HG02678 (cell line): ENCODE data around the gene UST.
A peak's percentile ranks its signal among the peaks of the same experiment; 100 is the strongest.
"Not testable (repeated sequence)": the region's sequence is repeated elsewhere in the genome, so short reads cannot be mapped to it uniquely, and the experiment has no call there.

ENCODE experiments used
- ATAC-seq: cut with Tn5 transposase; IDR thresholded peaks from one replicate; pipeline ENCODE4 v1.9.1; 2021; ENCODE audit warnings: mild to moderate bottlenecking, moderate library complexity; ENCODE audit not compliant: unreplicated experiment

Gene UST

GRCh38 chr6:148830614-148831013 is 83.8 kb downstream of the UST start:
- no peak for ATAC-seq

- peak; percentile 70 for ATAC-seq
Observed at GRCh38 chr6:148831064-148831463, 84.2 kb downstream of the UST start.

GRCh38 chr6:148831531-148831930 is 84.7 kb downstream of the UST start:
- ATAC-seq, result no peak

- no peak for ATAC-seq
Observed at GRCh38 chr6:148835920-148836441, 89.2 kb downstream of the UST start.

- ATAC-seq, result no peak
Observed at GRCh38 chr6:148836751-148837150, 89.9 kb downstream of the UST start.

GRCh38 chr6:148837941-148838340 is 91.1 kb downstream of the UST start:
- ATAC-seq, result no peak

GRCh38 chr6:148839044-148839443 is 92.2 kb downstream of the UST start:
- no peak for ATAC-seq

GRCh38 chr6:148840256-148840655 is 93.4 kb downstream of the UST start:
- ATAC-seq, result no peak

GRCh38 chr6:148842296-148843019 is 95.6 kb downstream of the UST start:
- ATAC-seq, result no peak

GRCh38 chr6:148845464-148845863 is 98.6 kb downstream of the UST start:
- ATAC-seq, result no peak

- ATAC-seq, result no peak
Observed at GRCh38 chr6:148846778-148847761, 100.2 kb downstream of the UST start.

- no peak for ATAC-seq
Observed at GRCh38 chr6:148848915-148849314, 102.1 kb downstream of the UST start.

GRCh38 chr6:148849449-148849848 is 102.6 kb downstream of the UST start:
- ATAC-seq, result not testable (repeated sequence)

GRCh38 chr6:148850964-148851363 is 104.1 kb downstream of the UST start:
- no peak for ATAC-seq

- ATAC-seq, result no peak
Observed at GRCh38 chr6:148851683-148852556, 105.1 kb downstream of the UST start.

GRCh38 chr6:148852688-148853087 is 105.9 kb downstream of the UST start:
- ATAC-seq, result no peak

GRCh38 chr6:148853113-148853512 is 106.3 kb downstream of the UST start:
- not testable (repeated sequence) for ATAC-seq

GRCh38 chr6:148854096-148854495 is 107.3 kb downstream of the UST start:
- ATAC-seq, result no peak

GRCh38 chr6:148854992-148855391 is 108.2 kb downstream of the UST start:
- ATAC-seq, result no peak

- no peak for ATAC-seq
Observed at GRCh38 chr6:148855744-148856143, 108.9 kb downstream of the UST start.
